HepG2 (cell line): ENCODE data around the gene NCDN. TPM values are rescaled to one million over a fixed set of nuclear protein-coding genes. Genes with fewer than 3 reads are reported as not detected.

Experiments
- ATAC-seq: fragments of 200-7000 bp; cut with Tn5 transposase; 3 replicates; pipeline ENCODE4 v1.9.1; 2020; ENCODE audit warnings: mild to moderate bottlenecking, moderate library complexity
- BruUV-seq: library from RNA; stranded (reverse); fragments of 400-500 nt; replicated peaks from 2 replicates; lab custom pipeline; 2021; lab: Mats Ljungman, UMichigan
- CTCF ChIA-PET: fragments of 300-600 bp; formaldehyde crosslinking; extraction: SDS; loops from one replicate; lab custom pipeline; 2021; ENCODE audit warnings: low total read pairs, inconsistent platforms, low intra/inter-chr PET ratio; lab: Yijun Ruan, JAX
- POLR2A ChIA-PET: fragments of 350-600 bp; sonication (Branson Sonifier 250); formaldehyde crosslinking; loops from one replicate; lab custom pipeline; 2020; ENCODE audit warnings: antibody characterized with exemption, inconsistent platforms; lab: Yijun Ruan, JAX
- DNase-seq: peaks from one replicate; pipeline ENCODE4 v3.0.0-alpha.2; 2015; ENCODE audit warnings: low spot score
- FAIRE-seq: peaks from 3 replicates; lab custom pipeline; 2011; peaks lifted over from hg19 to GRCh38; lab: Jason Lieb, UNC
- H2AFZ ChIP-seq: one replicate; pipeline ENCODE4 v1.6.1; 2011; ENCODE audit warnings: low read length, inconsistent platforms
- H3K27ac ChIP-seq: fragments of 300-600 bp; 3 replicates; pipeline ENCODE4 v1.8.0; 2011; ENCODE audit warnings: mixed run types, mild to moderate bottlenecking, mixed read lengths, low read length, inconsistent platforms; ENCODE audit not compliant: insufficient read depth; ENCODE audit errors: extremely low read length
- H3K27me3 ChIP-seq, 2 experiments: fragments of 200-600 bp in 1 of 2; 2 replicates in 1 of 2; 3 replicates in 1 of 2; pipeline versions ENCODE4 v1.6.0 to v1.8.0; 2011; ENCODE audit warnings: low read length in 2 of 2, mild to moderate bottlenecking in 2 of 2, moderate library complexity in 2 of 2, inconsistent platforms in 1 of 2; ENCODE audit not compliant: insufficient read depth in 2 of 2, control insufficient read depth in 1 of 2
- H3K36me3 ChIP-seq, 2 experiments: fragments of 200-600 bp in 1 of 2; replicated peaks in 1 of 2; 2 replicates in 1 of 2; 3 replicates in 1 of 2; pipeline versions ENCODE4 v1.5.1 to v1.8.0; 2011; ENCODE audit warnings: low read length in 2 of 2, inconsistent platforms in 1 of 2; ENCODE audit not compliant: insufficient read depth in 2 of 2, control insufficient read depth in 1 of 2
- H3K4me1 ChIP-seq: 2 replicates; pipeline ENCODE4 v1.5.1; 2012; ENCODE audit warnings: low read length, inconsistent platforms; ENCODE audit not compliant: insufficient read depth
- H3K4me2 ChIP-seq: 2 replicates; pipeline ENCODE4 v1.6.0; 2011; ENCODE audit warnings: low read depth, low read length, inconsistent platforms
- H3K4me3 ChIP-seq, 3 experiments: fragments of 200-600 bp in 1 of 3; sonication (generic), shearing (Covaris generic) in 1 of 3; replicated peaks in 1 of 3; 2 replicates each; pipeline ENCODE4 v1.5.1; 2011 to 2016; ENCODE audit warnings: low read length in 3 of 3, inconsistent platforms in 2 of 3, low read depth in 2 of 3, mild to moderate bottlenecking in 2 of 3, control low read depth in 1 of 3, mixed read lengths in 1 of 3; ENCODE audit not compliant: insufficient read depth in 1 of 3
- H3K79me2 ChIP-seq: one replicate; pipeline ENCODE4 v1.6.1; 2011; ENCODE audit warnings: low read length, inconsistent platforms; ENCODE audit not compliant: insufficient read depth
- H3K9ac ChIP-seq: 2 replicates; pipeline ENCODE4 v1.6.0; 2011; ENCODE audit warnings: mild to moderate bottlenecking, low read depth, low read length, inconsistent platforms; ENCODE audit not compliant: insufficient read depth
- H3K9me3 ChIP-seq: 2 replicates; pipeline ENCODE4 v1.5.1; 2012; ENCODE audit warnings: mild to moderate bottlenecking, low read length
- H4K20me1 ChIP-seq: 2 replicates; pipeline ENCODE4 v1.6.0; 2011; ENCODE audit warnings: inconsistent platforms, mild to moderate bottlenecking, low read length, moderate library complexity; ENCODE audit not compliant: insufficient read depth
- MED13 ChIP-seq: sonication (generic); formaldehyde crosslinking; IDR thresholded peaks from 2 replicates; pipeline ENCODE4 v1.5.0; 2020; ENCODE audit warnings: missing genetic modification reagents
- NCOA2 ChIP-seq: sonication (generic); formaldehyde crosslinking; IDR thresholded peaks from 2 replicates; pipeline ENCODE4 v1.8.0; 2022; ENCODE audit warnings: inconsistent platforms
- PITX1 ChIP-seq: sonication (generic); formaldehyde crosslinking; IDR thresholded peaks from 2 replicates; pipeline ENCODE4 v1.5.1; 2020; ENCODE audit warnings: mild to moderate bottlenecking, missing genetic modification reagents
- SNRNP70 ChIP-seq: fragments of 200-400 bp; formaldehyde crosslinking; IDR thresholded peaks from 2 replicates; pipeline ENCODE4 v1.6.1; 2017; ENCODE audit warnings: mild to moderate bottlenecking, low read depth, low read length, moderate library complexity
- ZMYM2 ChIP-seq: sonication (generic); formaldehyde crosslinking; IDR thresholded peaks from 2 replicates; pipeline ENCODE4 v1.8.0; 2022; ENCODE audit warnings: mild to moderate bottlenecking, missing genetic modification reagents
- ZNF292 ChIP-seq: sonication (generic); formaldehyde crosslinking; IDR thresholded peaks from 2 replicates; pipeline ENCODE4 v1.8.1; 2022; ENCODE audit warnings: mild to moderate bottlenecking, low read depth, missing genetic modification reagents, borderline replicate concordance
- ZNF749 ChIP-seq: sonication (generic); formaldehyde crosslinking; IDR thresholded peaks from 2 replicates; pipeline ENCODE4 v1.8.0; 2022; ENCODE audit warnings: mild to moderate bottlenecking, missing genetic modification reagents, moderate library complexity, borderline replicate concordance
- ZNF766 ChIP-seq: sonication (generic); formaldehyde crosslinking; IDR thresholded peaks from 2 replicates; pipeline ENCODE4 v1.5.0; 2020; ENCODE audit warnings: missing genetic modification reagents, borderline replicate concordance
- WGBS: methylation state at CpG from one replicate; pipeline ENCODE4 v1.1.6; 2017; ENCODE audit warnings: low lambda C conversion rate; 5-methylcytosine and 5-hydroxymethylcytosine counted together
- in situ Hi-C: cut with HindIII; loops from 2 replicates; pipeline ENCODE4 v1.10.0; 2017; ENCODE audit warnings: low pct_unique_long_range_greater_than_20kb; ENCODE audit not compliant: extremely low pct_ligation_motif_present
- intact Hi-C: fragments of 100-400 bp; cut with micrococcal nuclease; formaldehyde crosslinking; loops from one replicate; pipeline ENCODE4 v1.10.0; 2022; ENCODE audit not compliant: unreplicated experiment
- polyA plus RNA-seq, 8 experiments: library from polyadenylated mRNA; depleted of rRNA in 3 of 8; stranded (reverse) in 7 of 8; unstranded in 1 of 8; fragments of >200 nt; fragmentation: Illumina TruSeq in 4 of 8; extraction: Trizol in 4 of 8; gene quantifications; 2 replicates each; pipeline versions ENCODE4 v1.2.1 to v1.2.3, GENCODE V29; 2011 to 2016; ENCODE audit warnings: low read depth in 4 of 8, missing spikeins in 1 of 8, mixed read lengths in 1 of 8; ENCODE audit not compliant: insufficient read depth in 1 of 8
- total RNA-seq, 5 experiments: library from RNA; depleted of rRNA; stranded (reverse); fragments of >200 nt; fragmentation: Illumina TruSeq; extraction: Trizol; gene quantifications; 2 replicates each; pipeline ENCODE4 v1.2.3, GENCODE V29; 2016; ENCODE audit warnings: low read depth in 1 of 5
- TF ChIP-seq, protein P1 (sequence below): sonication (generic); formaldehyde crosslinking; IDR thresholded peaks from 2 replicates; pipeline ENCODE4 v1.8.1; 2023; ENCODE audit warnings: mild to moderate bottlenecking, missing genetic modification reagents, borderline replicate concordance
- TF ChIP-seq, protein P2 (sequence below): sonication (generic); formaldehyde crosslinking; IDR thresholded peaks from 2 replicates; pipeline ENCODE4 v1.5.0; 2020; ENCODE audit warnings: missing genetic modification reagents
- TF ChIP-seq, protein P3 (sequence below): sonication (generic); formaldehyde crosslinking; IDR thresholded peaks from 2 replicates; pipeline ENCODE4 v1.8.0; 2022; ENCODE audit warnings: missing genetic modification reagents, mild to moderate bottlenecking, borderline replicate concordance
- TF ChIP-seq, protein P4 (sequence below), 2 experiments: sonication (generic) in 1 of 2; formaldehyde crosslinking in 1 of 2; IDR thresholded peaks; 2 replicates each; pipeline versions ENCODE4 v1.6.1 to v1.9.0; 2014 to 2022; ENCODE audit warnings: antibody characterized with exemption in 1 of 2, borderline replicate concordance in 1 of 2, inconsistent platforms in 1 of 2, low read depth in 1 of 2, missing genetic modification reagents in 1 of 2
- TF ChIP-seq, protein P5 (sequence below): sonication (generic); formaldehyde crosslinking; IDR thresholded peaks from 2 replicates; pipeline ENCODE4 v1.8.0; 2022; ENCODE audit warnings: mild to moderate bottlenecking, missing genetic modification reagents, moderate library complexity
- TF ChIP-seq, protein P6 (sequence below): sonication (generic); formaldehyde crosslinking; IDR thresholded peaks from 2 replicates; pipeline ENCODE4 v1.8.1; 2023; ENCODE audit warnings: mild to moderate bottlenecking, inconsistent platforms, moderate library complexity, missing genetic modification reagents, borderline replicate concordance

The NCDN gene
- total and polyA plus RNA-seq, 2 of the 13 experiments (the other 11 are each of a cell fraction or from before 2014, with no cell fraction given), result 6.6 to 9.3 TPM

DNA sequence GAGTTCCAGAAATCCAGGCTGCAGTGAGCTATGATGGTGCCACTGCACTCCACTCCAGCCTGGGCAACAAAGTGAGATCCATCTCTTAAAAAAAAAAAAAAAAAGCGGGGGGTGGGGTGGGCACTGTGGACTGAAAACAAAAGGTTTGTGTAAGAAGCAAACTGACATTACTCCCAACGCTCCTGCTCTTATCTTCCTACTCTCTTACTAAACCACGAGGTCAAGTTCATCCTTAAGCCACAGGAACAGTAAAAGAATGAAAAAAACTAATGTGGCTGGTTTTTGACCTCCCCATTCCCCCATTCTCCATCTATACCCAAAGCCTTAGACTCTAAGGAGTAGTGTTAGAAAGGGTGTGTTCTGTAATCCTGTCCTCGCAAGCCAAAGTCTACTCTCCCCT, 46.3 kb downstream of the NCDN start:
- 0 out of 2 replicates have a peak, but pooled peaks cover 2% of the 10 kb centered on the region for H4K20me1 ChIP-seq
- no peaks in the 10 kb centered on the region for H3K27me3 ChIP-seq
- no peaks in the 10 kb centered on the region for H3K4me1 ChIP-seq
- no TSS peak for BruUV-seq
- DNase-seq (no peak), ATAC-seq (no peak), FAIRE-seq (no peak)
- CTCF ChIA-PET, result no interaction called here
- H3K27ac ChIP-seq, result no peak overlapping the region
- intact Hi-C loops (no loop called here), in situ Hi-C loops (no loop called here)
- POLR2A ChIA-PET, result no interaction called here
- H3K9ac ChIP-seq, result no peak overlapping the region
- peaks cover 22 to 77% of the 10 kb centered on the region in 2 experiments for H3K36me3 ChIP-seq
- no peak overlapping the region for H2AFZ ChIP-seq
- WGBS, result 83% methylated on average over 4 of the region's 4 CpGs
- H3K4me3 ChIP-seq, result no peak overlapping the region
- H3K4me2 ChIP-seq, result no peak overlapping the region
- peaks cover 9% of the 10 kb centered on the region for H3K79me2 ChIP-seq
- H3K9me3 ChIP-seq, result no peaks in the 10 kb centered on the region
- TF ChIP-seq ZNF292, result no peak
- TF ChIP-seq, protein P1, sequence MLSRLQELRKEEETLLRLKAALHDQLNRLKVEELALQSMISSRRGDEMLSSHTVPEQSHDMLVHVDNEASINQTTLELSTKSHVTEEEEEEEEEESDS (CRISPR knock-in tag), result no peak
- no peak for TF ChIP-seq PITX1 (CRISPR knock-in tag)
- no peak for TF ChIP-seq ZMYM2
- TF ChIP-seq, protein P2, sequence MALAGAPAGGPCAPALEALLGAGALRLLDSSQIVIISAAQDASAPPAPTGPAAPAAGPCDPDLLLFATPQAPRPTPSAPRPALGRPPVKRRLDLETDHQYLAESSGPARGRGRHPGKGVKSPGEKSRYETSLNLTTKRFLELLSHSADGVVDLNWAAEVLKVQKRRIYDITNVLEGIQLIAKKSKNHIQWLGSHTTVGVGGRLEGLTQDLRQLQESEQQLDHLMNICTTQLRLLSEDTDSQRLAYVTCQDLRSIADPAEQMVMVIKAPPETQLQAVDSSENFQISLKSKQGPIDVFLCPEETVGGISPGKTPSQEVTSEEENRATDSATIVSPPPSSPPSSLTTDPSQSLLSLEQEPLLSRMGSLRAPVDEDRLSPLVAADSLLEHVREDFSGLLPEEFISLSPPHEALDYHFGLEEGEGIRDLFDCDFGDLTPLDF (CRISPR knock-in tag), result no peak
- no peak for TF ChIP-seq ZNF766 (CRISPR knock-in tag)
- TF ChIP-seq, protein P3, sequence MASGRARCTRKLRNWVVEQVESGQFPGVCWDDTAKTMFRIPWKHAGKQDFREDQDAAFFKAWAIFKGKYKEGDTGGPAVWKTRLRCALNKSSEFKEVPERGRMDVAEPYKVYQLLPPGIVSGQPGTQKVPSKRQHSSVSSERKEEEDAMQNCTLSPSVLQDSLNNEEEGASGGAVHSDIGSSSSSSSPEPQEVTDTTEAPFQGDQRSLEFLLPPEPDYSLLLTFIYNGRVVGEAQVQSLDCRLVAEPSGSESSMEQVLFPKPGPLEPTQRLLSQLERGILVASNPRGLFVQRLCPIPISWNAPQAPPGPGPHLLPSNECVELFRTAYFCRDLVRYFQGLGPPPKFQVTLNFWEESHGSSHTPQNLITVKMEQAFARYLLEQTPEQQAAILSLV, result no peak
- no peak for TF ChIP-seq MED13 (CRISPR knock-in tag)
- TF ChIP-seq NCOA2 (CRISPR knock-in tag), result no peak
- TF ChIP-seq, protein P4, sequence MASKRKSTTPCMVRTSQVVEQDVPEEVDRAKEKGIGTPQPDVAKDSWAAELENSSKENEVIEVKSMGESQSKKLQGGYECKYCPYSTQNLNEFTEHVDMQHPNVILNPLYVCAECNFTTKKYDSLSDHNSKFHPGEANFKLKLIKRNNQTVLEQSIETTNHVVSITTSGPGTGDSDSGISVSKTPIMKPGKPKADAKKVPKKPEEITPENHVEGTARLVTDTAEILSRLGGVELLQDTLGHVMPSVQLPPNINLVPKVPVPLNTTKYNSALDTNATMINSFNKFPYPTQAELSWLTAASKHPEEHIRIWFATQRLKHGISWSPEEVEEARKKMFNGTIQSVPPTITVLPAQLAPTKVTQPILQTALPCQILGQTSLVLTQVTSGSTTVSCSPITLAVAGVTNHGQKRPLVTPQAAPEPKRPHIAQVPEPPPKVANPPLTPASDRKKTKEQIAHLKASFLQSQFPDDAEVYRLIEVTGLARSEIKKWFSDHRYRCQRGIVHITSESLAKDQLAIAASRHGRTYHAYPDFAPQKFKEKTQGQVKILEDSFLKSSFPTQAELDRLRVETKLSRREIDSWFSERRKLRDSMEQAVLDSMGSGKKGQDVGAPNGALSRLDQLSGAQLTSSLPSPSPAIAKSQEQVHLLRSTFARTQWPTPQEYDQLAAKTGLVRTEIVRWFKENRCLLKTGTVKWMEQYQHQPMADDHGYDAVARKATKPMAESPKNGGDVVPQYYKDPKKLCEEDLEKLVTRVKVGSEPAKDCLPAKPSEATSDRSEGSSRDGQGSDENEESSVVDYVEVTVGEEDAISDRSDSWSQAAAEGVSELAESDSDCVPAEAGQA (IDR thresholded peaks at IDR 0.05; ENCODE audit: low read depth), result no peak
- TF ChIP-seq, protein P4 (CRISPR knock-in tag; IDR thresholded peaks at IDR 0.05; ENCODE audit: borderline replicate concordance), result no peak
- TF ChIP-seq, protein P5, sequence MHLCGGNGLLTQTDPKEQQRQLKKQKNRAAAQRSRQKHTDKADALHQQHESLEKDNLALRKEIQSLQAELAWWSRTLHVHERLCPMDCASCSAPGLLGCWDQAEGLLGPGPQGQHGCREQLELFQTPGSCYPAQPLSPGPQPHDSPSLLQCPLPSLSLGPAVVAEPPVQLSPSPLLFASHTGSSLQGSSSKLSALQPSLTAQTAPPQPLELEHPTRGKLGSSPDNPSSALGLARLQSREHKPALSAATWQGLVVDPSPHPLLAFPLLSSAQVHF (CRISPR knock-in tag), result no peak
- TF ChIP-seq, protein P6, sequence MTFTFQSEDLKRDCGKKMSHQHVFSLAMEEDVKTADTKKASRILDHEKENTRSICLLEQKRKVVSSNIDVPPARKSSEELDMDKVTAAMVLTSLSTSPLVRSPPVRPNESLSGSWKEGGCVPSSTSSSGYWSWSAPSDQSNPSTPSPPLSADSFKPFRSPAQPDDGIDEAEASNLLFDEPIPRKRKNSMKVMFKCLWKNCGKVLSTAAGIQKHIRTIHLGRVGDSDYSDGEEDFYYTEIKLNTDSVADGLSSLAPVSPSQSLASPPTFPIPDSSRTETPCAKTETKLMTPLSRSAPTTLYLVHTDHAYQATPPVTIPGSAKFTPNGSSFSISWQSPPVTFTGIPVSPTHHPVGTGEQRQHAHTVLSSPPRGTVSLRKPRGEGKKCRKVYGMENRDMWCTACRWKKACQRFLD (CRISPR knock-in tag), result no peak
- TF ChIP-seq SNRNP70, result no peak
- no peak for TF ChIP-seq ZNF749 (CRISPR knock-in tag)
